Gastrocnemius medialis (tissue), 4 donors: ENCODE data around the gene PDE5A.

ENCODE experiments used
- POLR2A ChIP-seq, 2 donors: fragments of 450-650 bp; IDR thresholded peaks; one replicate each; pipeline ENCODE4 v1.6.1; 2017; ENCODE audit warnings: antibody characterized with exemption in 2 of 2, mild to moderate bottlenecking in 2 of 2, moderate library complexity in 2 of 2
- TF ChIP-seq, protein P1 (sequence below), 5 experiments: fragments of 450-650 bp in 3 of 5; fragments of 200-600 bp in 2 of 5; sonication (generic) in 2 of 5; IDR thresholded peaks in 4 of 5; conservative IDR thresholded peaks in 1 of 5; 1 replicate in 4 of 5; 2 replicates in 1 of 5; pipeline ENCODE4 v1.5.1; 2016 to 2019; ENCODE audit warnings: antibody characterized with exemption in 5 of 5, mild to moderate bottlenecking in 3 of 5, moderate library complexity in 3 of 5

DNA sequence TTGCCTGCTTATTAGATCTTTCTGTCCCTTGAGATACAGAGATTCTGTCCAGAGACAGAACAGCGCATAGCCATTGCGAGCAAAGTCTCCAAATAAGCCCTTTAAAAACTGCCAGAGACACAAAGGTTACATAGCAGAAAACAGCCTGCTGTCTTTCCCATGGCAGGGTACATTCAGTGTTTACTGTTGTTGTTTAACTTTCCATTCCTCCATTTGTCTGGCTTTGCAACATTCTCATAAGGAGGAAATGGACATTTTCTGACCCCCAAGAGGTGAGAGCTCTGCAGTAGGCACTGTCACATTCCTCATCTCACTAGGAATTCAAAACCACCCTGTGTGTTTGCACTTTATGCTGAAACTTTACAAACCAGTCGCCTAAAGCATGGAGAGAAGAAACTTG is 48.3 kb downstream of the PDE5A start:
- TF ChIP-seq, protein P1, sequence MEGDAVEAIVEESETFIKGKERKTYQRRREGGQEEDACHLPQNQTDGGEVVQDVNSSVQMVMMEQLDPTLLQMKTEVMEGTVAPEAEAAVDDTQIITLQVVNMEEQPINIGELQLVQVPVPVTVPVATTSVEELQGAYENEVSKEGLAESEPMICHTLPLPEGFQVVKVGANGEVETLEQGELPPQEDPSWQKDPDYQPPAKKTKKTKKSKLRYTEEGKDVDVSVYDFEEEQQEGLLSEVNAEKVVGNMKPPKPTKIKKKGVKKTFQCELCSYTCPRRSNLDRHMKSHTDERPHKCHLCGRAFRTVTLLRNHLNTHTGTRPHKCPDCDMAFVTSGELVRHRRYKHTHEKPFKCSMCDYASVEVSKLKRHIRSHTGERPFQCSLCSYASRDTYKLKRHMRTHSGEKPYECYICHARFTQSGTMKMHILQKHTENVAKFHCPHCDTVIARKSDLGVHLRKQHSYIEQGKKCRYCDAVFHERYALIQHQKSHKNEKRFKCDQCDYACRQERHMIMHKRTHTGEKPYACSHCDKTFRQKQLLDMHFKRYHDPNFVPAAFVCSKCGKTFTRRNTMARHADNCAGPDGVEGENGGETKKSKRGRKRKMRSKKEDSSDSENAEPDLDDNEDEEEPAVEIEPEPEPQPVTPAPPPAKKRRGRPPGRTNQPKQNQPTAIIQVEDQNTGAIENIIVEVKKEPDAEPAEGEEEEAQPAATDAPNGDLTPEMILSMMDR (IDR thresholded peaks at IDR 0.05 in 4 of 5, conservative IDR thresholded peaks at IDR 0.05 in 1 of 5), result no peak
- no peak for TF ChIP-seq POLR2A (IDR thresholded peaks at IDR 0.05)
